WTC11 (cell line): Measurements from ENCODE around the gene NCKAP5. TPM values are rescaled to one million over a fixed set of nuclear protein-coding genes. Genes with fewer than 3 reads are reported as not detected.

ENCODE experiments used
- ATAC-seq: fragments of 200-7000 bp; cut with Tn5 transposase; 2 replicates; pipeline ENCODE4 v1.10.0; 2021; ENCODE audit warnings: mild to moderate bottlenecking, moderate library complexity
- CTCF ChIA-PET: fragments of 300-600 bp; sonication (Branson Sonifier 250); formaldehyde crosslinking; loops from one replicate; lab custom pipeline; 2021; ENCODE audit warnings: antibody characterized with exemption; lab: Charles Lee
- POLR2A ChIA-PET: fragments of 350-600 bp; sonication (Branson Sonifier 250); formaldehyde crosslinking; loops from one replicate; lab custom pipeline; 2021; ENCODE audit warnings: antibody characterized with exemption; lab: Charles Lee
- DNase-seq: peaks from one replicate; pipeline ENCODE4 v3.0.0; 2021; ENCODE audit warnings: low spot score
- H3K27ac Mint-ChIP-seq: 2 replicates; pipeline ENCODE4 v1.8.0; 2021; ENCODE audit warnings: mixed read lengths
- H3K27me3 Mint-ChIP-seq: 2 replicates; pipeline ENCODE4 v1.8.0; 2021; ENCODE audit warnings: low read depth, mild to moderate bottlenecking, moderate library complexity, mixed read lengths
- H3K36me3 Mint-ChIP-seq: 2 replicates; pipeline ENCODE4 v1.8.0; 2021; ENCODE audit warnings: mixed read lengths
- H3K4me1 Mint-ChIP-seq: 2 replicates; pipeline ENCODE4 v1.8.0; 2022; ENCODE audit warnings: mixed read lengths
- H3K4me3 Mint-ChIP-seq: 2 replicates; pipeline ENCODE4 v1.8.0; 2021; ENCODE audit warnings: mild to moderate bottlenecking, moderate library complexity, mixed read lengths
- H3K9me3 Mint-ChIP-seq: 2 replicates; pipeline ENCODE4 v1.8.0; 2021; ENCODE audit warnings: mixed read lengths
- CREB1 ChIP-seq: sonication (generic); formaldehyde crosslinking; IDR thresholded peaks from 2 replicates; pipeline ENCODE4 v1.8.0; 2023; ENCODE audit warnings: mild to moderate bottlenecking, missing genetic modification reagents
- ELF4 ChIP-seq: sonication (generic); formaldehyde crosslinking; IDR thresholded peaks from 2 replicates; pipeline ENCODE4 v1.8.1; 2022; ENCODE audit warnings: low read depth, mild to moderate bottlenecking, moderate library complexity, missing genetic modification reagents
- FOXJ3 ChIP-seq: sonication (generic); formaldehyde crosslinking; IDR thresholded peaks from 2 replicates; pipeline ENCODE4 v1.9.0; 2021; ENCODE audit warnings: missing genetic modification reagents, mild to moderate bottlenecking, borderline replicate concordance
- FOXP4 ChIP-seq: sonication (generic); formaldehyde crosslinking; IDR thresholded peaks from 2 replicates; pipeline ENCODE4 v1.8.0; 2022; ENCODE audit warnings: mild to moderate bottlenecking, missing genetic modification reagents
- GABPB1 ChIP-seq: sonication (generic); formaldehyde crosslinking; IDR thresholded peaks from 2 replicates; pipeline ENCODE4 v1.8.1; 2023; ENCODE audit warnings: mild to moderate bottlenecking, missing genetic modification reagents
- KAT7 ChIP-seq: sonication (generic); formaldehyde crosslinking; IDR thresholded peaks from 2 replicates; pipeline ENCODE4 v1.8.1; 2023; ENCODE audit warnings: missing genetic modification reagents, mild to moderate bottlenecking, borderline replicate concordance
- MYBL2 ChIP-seq: sonication (generic); formaldehyde crosslinking; IDR thresholded peaks from 2 replicates; pipeline ENCODE4 v1.8.1; 2023; ENCODE audit warnings: mild to moderate bottlenecking, moderate library complexity, missing genetic modification reagents
- NFATC4 ChIP-seq: fragments of 250-450 bp; sonication (Bioruptor Pico); IDR thresholded peaks from 2 replicates; pipeline ENCODE4 v1.9.0; 2021; ENCODE audit warnings: mild to moderate bottlenecking
- NFE2L1 ChIP-seq: sonication (generic); formaldehyde crosslinking; IDR thresholded peaks from 2 replicates; pipeline ENCODE4 v1.8.1; 2023; ENCODE audit warnings: missing genetic modification reagents
- NFYB ChIP-seq: sonication (generic); formaldehyde crosslinking; conservative IDR thresholded peaks from 2 replicates; pipeline ENCODE4 v1.8.0; 2022; ENCODE audit warnings: low read depth, missing genetic modification reagents
- SMAD4 ChIP-seq: sonication (generic); formaldehyde crosslinking; IDR thresholded peaks from 2 replicates; pipeline ENCODE4 v1.8.0; 2022; ENCODE audit warnings: mild to moderate bottlenecking, missing genetic modification reagents
- TCF7 ChIP-seq: sonication (generic); formaldehyde crosslinking; IDR thresholded peaks from 2 replicates; pipeline ENCODE4 v1.8.0; 2022; ENCODE audit warnings: mild to moderate bottlenecking, low read depth, missing genetic modification reagents, moderate library complexity
- total RNA-seq: library from RNA; stranded (reverse); gene quantifications from 3 replicates; pipeline ENCODE4 v1.2.3, GENCODE V29; 2021
- TF ChIP-seq, protein P1 (sequence below): sonication (generic); formaldehyde crosslinking; IDR thresholded peaks from 2 replicates; pipeline ENCODE4 v1.8.1; 2022; ENCODE audit warnings: low read depth, missing genetic modification reagents, borderline replicate concordance
- TF ChIP-seq, protein P2 (sequence below): fragments of 250-450 bp; sonication (Bioruptor Pico); IDR thresholded peaks from 2 replicates; pipeline ENCODE4 v1.9.0; 2021; ENCODE audit warnings: moderate library complexity, mild to moderate bottlenecking, inconsistent platforms, borderline replicate concordance
- TF ChIP-seq, protein P3 (sequence below): sonication (generic); formaldehyde crosslinking; IDR thresholded peaks from 2 replicates; pipeline ENCODE4 v1.8.0; 2022; ENCODE audit warnings: missing genetic modification reagents
- TF ChIP-seq, protein P4 (sequence below): fragments of 250-450 bp; sonication (Bioruptor Pico); IDR thresholded peaks from 2 replicates; pipeline ENCODE4 v1.9.0; 2021; ENCODE audit warnings: mild to moderate bottlenecking, borderline replicate concordance

The NCKAP5 gene
- total RNA-seq, 1 experiment from 2014 or later = 0.55 TPM

DNA sequence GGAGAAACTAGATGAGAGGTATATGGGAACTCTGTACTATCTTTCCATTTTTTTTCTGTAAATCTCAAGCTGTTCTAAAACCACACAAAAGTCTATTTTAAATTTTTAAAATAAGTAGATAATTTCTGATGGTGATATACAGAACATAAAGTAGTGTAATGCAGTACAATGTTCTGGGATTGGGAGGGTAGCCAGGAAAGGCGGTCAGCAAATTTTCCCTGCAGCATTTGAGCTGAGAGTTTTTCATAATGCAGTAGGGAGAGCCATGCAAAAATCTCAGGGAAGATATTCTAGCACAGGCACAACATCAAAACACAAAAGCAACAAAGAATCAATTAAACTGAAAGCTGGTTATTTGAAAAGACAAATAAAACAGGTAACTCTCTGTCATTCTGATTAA lies 141.5 kb downstream of the NCKAP5 start:
- no peak for ATAC-seq
- DNase-seq = no peak
- peaks cover 12% of the 10 kb centered on the region for H3K9me3 Mint-ChIP-seq
- no peak for TF ChIP-seq GABPB1 (CRISPR knock-in tag)
- TF ChIP-seq, protein P1, sequence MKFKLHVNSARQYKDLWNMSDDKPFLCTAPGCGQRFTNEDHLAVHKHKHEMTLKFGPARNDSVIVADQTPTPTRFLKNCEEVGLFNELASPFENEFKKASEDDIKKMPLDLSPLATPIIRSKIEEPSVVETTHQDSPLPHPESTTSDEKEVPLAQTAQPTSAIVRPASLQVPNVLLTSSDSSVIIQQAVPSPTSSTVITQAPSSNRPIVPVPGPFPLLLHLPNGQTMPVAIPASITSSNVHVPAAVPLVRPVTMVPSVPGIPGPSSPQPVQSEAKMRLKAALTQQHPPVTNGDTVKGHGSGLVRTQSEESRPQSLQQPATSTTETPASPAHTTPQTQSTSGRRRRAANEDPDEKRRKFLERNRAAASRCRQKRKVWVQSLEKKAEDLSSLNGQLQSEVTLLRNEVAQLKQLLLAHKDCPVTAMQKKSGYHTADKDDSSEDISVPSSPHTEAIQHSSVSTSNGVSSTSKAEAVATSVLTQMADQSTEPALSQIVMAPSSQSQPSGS = no peak
- no peak for TF ChIP-seq FOXP4 (CRISPR knock-in tag)
- TF ChIP-seq SMAD4 (CRISPR knock-in tag) = no peak
- TF ChIP-seq CREB1 (CRISPR knock-in tag) = no peak
- TF ChIP-seq, protein P2, sequence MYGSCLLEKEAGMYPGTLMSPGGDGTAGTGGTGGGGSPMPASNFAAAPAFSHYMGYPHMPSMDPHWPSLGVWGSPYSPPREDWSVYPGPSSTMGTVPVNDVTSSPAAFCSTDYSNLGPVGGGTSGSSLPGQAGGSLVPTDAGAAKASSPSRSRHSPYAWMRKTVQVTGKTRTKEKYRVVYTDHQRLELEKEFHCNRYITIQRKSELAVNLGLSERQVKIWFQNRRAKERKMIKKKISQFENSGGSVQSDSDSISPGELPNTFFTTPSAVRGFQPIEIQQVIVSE (CRISPR knock-in tag) = no peak
- no peak for TF ChIP-seq NFYB (CRISPR knock-in tag)
- TF ChIP-seq ELF4 (CRISPR knock-in tag) = no peak
- TF ChIP-seq, protein P3, sequence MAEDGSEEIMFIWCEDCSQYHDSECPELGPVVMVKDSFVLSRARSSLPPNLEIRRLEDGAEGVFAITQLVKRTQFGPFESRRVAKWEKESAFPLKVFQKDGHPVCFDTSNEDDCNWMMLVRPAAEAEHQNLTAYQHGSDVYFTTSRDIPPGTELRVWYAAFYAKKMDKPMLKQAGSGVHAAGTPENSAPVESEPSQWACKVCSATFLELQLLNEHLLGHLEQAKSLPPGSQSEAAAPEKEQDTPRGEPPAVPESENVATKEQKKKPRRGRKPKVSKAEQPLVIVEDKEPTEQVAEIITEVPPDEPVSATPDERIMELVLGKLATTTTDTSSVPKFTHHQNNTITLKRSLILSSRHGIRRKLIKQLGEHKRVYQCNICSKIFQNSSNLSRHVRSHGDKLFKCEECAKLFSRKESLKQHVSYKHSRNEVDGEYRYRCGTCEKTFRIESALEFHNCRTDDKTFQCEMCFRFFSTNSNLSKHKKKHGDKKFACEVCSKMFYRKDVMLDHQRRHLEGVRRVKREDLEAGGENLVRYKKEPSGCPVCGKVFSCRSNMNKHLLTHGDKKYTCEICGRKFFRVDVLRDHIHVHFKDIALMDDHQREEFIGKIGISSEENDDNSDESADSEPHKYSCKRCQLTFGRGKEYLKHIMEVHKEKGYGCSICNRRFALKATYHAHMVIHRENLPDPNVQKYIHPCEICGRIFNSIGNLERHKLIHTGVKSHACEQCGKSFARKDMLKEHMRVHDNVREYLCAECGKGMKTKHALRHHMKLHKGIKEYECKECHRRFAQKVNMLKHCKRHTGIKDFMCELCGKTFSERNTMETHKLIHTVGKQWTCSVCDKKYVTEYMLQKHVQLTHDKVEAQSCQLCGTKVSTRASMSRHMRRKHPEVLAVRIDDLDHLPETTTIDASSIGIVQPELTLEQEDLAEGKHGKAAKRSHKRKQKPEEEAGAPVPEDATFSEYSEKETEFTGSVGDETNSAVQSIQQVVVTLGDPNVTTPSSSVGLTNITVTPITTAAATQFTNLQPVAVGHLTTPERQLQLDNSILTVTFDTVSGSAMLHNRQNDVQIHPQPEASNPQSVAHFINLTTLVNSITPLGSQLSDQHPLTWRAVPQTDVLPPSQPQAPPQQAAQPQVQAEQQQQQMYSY (CRISPR knock-in tag) = no peak
- no peak for TF ChIP-seq MYBL2 (CRISPR knock-in tag)
- TF ChIP-seq TCF7 = no peak
- TF ChIP-seq FOXJ3 (CRISPR knock-in tag) = no peak
- TF ChIP-seq, protein P4, sequence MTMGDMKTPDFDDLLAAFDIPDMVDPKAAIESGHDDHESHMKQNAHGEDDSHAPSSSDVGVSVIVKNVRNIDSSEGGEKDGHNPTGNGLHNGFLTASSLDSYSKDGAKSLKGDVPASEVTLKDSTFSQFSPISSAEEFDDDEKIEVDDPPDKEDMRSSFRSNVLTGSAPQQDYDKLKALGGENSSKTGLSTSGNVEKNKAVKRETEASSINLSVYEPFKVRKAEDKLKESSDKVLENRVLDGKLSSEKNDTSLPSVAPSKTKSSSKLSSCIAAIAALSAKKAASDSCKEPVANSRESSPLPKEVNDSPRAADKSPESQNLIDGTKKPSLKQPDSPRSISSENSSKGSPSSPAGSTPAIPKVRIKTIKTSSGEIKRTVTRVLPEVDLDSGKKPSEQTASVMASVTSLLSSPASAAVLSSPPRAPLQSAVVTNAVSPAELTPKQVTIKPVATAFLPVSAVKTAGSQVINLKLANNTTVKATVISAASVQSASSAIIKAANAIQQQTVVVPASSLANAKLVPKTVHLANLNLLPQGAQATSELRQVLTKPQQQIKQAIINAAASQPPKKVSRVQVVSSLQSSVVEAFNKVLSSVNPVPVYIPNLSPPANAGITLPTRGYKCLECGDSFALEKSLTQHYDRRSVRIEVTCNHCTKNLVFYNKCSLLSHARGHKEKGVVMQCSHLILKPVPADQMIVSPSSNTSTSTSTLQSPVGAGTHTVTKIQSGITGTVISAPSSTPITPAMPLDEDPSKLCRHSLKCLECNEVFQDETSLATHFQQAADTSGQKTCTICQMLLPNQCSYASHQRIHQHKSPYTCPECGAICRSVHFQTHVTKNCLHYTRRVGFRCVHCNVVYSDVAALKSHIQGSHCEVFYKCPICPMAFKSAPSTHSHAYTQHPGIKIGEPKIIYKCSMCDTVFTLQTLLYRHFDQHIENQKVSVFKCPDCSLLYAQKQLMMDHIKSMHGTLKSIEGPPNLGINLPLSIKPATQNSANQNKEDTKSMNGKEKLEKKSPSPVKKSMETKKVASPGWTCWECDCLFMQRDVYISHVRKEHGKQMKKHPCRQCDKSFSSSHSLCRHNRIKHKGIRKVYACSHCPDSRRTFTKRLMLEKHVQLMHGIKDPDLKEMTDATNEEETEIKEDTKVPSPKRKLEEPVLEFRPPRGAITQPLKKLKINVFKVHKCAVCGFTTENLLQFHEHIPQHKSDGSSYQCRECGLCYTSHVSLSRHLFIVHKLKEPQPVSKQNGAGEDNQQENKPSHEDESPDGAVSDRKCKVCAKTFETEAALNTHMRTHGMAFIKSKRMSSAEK (CRISPR knock-in tag) = no peak
- TF ChIP-seq KAT7 (CRISPR knock-in tag) = no peak
- TF ChIP-seq NFE2L1 (CRISPR knock-in tag) = no peak
- no peak for TF ChIP-seq NFATC4 (CRISPR knock-in tag)
- H3K36me3 Mint-ChIP-seq = no peaks in the 10 kb centered on the region
- H3K4me1 Mint-ChIP-seq = peaks cover 41% of the 10 kb centered on the region
- H3K27ac Mint-ChIP-seq = no peak overlapping the region
- H3K27me3 Mint-ChIP-seq = no peaks in the 10 kb centered on the region
- ChIA-PET CTCF (no interaction called here), POLR2A (no interaction called here)
- H3K4me3 Mint-ChIP-seq = no peak overlapping the region
